ENCODE measurements around the gene SERTAD2. TPM values are rescaled to one million over a fixed set of nuclear protein-coding genes. Genes with fewer than 3 reads are reported as not detected.

SERTAD2 gene
- total RNA-seq, 4 donors from 2014 or later: 13.7 to 17.3 (median 16.6) TPM

DNA sequence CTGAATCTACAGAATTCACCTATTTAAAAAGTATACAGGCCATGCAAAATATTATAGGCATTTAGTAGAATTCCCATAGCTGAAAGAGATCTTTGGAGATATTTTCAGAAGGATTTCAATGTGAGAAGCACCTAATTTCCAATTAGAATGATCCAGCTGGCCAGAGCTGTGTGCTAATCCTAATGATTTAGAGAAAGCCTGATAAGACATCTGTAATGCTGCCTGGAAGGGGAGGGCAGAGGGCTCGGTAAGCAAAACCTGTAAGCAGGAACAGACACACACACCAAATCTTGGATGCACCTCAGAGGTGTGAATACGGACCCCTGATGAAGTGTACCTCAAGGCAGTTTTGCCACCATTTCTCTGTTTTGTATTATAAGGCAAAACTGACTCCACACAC is 14.0 kb downstream of the SERTAD2 start:
- WGBS, 2 donors: 66 to 69% methylated on average over 2 of the region's 2 CpGs
- Histone ChIP-seq H3K27me3 (no peaks in the 10 kb centered on the region), H3K4me1 (peaks cover 28 to 68% of the 10 kb centered on the region in 2 donors), H3K36me3 (peaks cover 10 to 11% of the 10 kb centered on the region in 2 donors), H3K9me3 (no peaks in the 10 kb centered on the region), H3K4me3 (replicated peaks in 1 of 3) (no peak overlapping the region), H3K27ac (peak overlapping the region; percentile 20 to 51 (median 31))
- no peak for TF ChIP-seq POLR2A (IDR thresholded peaks at IDR 0.05)
- TF ChIP-seq, protein P1, sequence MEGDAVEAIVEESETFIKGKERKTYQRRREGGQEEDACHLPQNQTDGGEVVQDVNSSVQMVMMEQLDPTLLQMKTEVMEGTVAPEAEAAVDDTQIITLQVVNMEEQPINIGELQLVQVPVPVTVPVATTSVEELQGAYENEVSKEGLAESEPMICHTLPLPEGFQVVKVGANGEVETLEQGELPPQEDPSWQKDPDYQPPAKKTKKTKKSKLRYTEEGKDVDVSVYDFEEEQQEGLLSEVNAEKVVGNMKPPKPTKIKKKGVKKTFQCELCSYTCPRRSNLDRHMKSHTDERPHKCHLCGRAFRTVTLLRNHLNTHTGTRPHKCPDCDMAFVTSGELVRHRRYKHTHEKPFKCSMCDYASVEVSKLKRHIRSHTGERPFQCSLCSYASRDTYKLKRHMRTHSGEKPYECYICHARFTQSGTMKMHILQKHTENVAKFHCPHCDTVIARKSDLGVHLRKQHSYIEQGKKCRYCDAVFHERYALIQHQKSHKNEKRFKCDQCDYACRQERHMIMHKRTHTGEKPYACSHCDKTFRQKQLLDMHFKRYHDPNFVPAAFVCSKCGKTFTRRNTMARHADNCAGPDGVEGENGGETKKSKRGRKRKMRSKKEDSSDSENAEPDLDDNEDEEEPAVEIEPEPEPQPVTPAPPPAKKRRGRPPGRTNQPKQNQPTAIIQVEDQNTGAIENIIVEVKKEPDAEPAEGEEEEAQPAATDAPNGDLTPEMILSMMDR (IDR thresholded peaks at IDR 0.05): no peak
- DNase-seq: no peak
- intact Hi-C loops (cut with DNase I): no loop called here

DNA sequence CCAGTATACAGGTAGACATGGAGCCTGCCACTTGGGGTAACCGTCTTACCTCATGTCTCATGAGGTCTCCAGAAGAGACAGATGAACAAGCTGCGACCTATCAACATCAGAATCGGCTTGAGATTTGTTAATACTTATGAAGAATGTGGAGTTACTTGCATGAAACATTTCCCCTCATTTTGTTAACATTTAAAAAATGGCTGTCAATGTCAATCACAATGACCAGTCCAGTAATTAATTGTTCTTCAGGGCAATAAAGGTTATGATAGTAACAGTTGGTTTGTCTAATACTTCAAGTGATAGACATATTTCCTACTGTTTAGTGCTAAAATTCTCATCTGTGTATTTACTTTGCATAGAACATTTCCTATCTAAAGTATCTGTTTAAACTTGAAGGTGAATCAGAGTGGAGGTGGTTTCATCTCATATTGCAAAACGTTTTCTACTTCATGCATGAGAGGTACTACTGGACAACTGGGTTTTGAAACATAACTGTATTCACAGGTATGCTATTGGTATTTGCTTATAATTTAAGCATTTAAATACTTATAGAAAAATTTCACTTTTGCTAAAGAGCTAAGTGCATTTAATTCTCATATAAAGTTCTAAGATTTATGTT is 15.1 kb downstream of the SERTAD2 start:
- 78 to 81% methylated on average over 4 of the region's 4 CpGs for WGBS, 2 donors
- Histone ChIP-seq H3K9me3 (no peaks in the 10 kb centered on the region), H3K4me3 (replicated peaks in 1 of 3) (no peak overlapping the region), H3K4me1 (peaks cover 21 to 57% of the 10 kb centered on the region in 2 donors), H3K27ac (no peak overlapping the region), H3K27me3 (no peaks in the 10 kb centered on the region), H3K36me3 (peaks cover 10 to 11% of the 10 kb centered on the region in 2 donors)
- no peak for DNase-seq
- TF ChIP-seq, protein P1 (IDR thresholded peaks at IDR 0.05): no peak
- no peak for TF ChIP-seq POLR2A (IDR thresholded peaks at IDR 0.05)
- intact Hi-C loops (cut with DNase I): no loop called here

DNA sequence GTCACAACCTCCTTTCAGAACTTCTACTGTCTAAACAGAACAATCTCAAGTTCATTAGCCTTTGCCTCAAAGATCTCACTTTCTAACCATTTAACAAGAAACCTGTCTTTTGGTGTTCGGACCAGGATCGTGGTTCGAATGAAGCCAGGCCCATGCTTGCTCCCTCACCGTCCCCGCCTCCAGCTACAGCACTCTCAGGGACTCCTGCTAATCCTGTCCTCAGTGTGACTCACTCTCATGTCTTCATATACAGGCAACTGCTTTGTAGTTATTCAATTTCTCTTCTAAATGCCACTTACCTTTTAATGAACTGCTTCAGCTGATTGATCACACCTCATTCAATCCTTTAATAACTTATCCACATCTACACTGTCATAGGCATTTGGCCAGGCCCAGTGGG is 15.8 kb downstream of the SERTAD2 start:
- H3K27me3 ChIP-seq: no peaks in the 10 kb centered on the region
- no peak overlapping the region for H3K4me3 ChIP-seq (replicated peaks in 1 of 3)
- H3K36me3 ChIP-seq: peaks cover 10 to 11% of the 10 kb centered on the region in 2 donors
- DNase-seq: no peak
- intact Hi-C loops (cut with DNase I): no loop called here
- no peak overlapping the region for H3K27ac ChIP-seq
- H3K4me1 ChIP-seq: peaks cover 17 to 50% of the 10 kb centered on the region in 2 donors
- TF ChIP-seq, protein P1 (IDR thresholded peaks at IDR 0.05): no peak
- TF ChIP-seq POLR2A (IDR thresholded peaks at IDR 0.05): no peak
- WGBS, 2 donors: 94 to 97% methylated on average over 5 of the region's 5 CpGs
- H3K9me3 ChIP-seq: no peaks in the 10 kb centered on the region

DNA sequence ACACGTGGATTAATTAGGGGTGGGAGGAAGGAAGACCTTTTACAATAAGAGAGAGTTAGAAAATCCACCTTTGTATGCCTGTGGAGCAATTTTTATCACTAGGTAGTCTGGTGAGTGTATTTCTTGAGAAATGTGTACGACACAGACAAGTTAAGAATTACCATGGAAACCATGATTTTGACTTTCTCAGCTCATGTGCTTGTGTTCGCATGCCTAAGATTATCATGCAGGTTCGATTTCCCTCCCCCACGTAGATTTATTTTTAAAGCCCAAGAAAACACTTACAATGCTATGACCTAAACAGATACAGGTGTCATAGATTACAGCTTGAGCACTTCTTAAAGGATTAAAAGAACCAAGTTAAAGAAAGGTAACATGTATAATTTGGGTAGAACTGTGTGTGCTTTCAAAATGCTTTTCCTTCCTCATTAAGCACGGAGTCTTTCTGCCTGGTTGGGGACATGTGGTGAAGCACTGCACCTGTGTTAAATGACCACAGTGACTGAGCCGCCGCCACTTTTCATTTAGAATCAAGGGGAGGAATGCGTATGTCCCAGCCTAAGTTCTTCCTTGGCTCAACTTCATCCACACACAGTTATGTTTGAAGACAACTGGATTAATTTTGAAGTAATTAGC is 16.6 kb downstream of the SERTAD2 start:
- no peaks in the 10 kb centered on the region for H3K9me3 ChIP-seq
- intact Hi-C loops (cut with DNase I): no loop called here
- H3K27ac ChIP-seq: no peak overlapping the region
- H3K4me1 ChIP-seq: peaks cover 12 to 42% of the 10 kb centered on the region in 2 donors
- WGBS, 2 donors: 70 to 74% methylated on average over 9 of the region's 9 CpGs
- H3K36me3 ChIP-seq: peaks cover 10 to 11% of the 10 kb centered on the region in 2 donors
- DNase-seq: no peak
- no peak overlapping the region for H3K4me3 ChIP-seq (replicated peaks in 1 of 3)
- H3K27me3 ChIP-seq: no peaks in the 10 kb centered on the region
- no peak for TF ChIP-seq POLR2A (IDR thresholded peaks at IDR 0.05)
- TF ChIP-seq, protein P1 (IDR thresholded peaks at IDR 0.05): no peak

Measured in thyroid gland (tissue), 4 donors.